ENCODE results near the gene PBX1. TPM values are rescaled to one million over a fixed set of nuclear protein-coding genes. Genes with fewer than 3 reads are reported as not detected.
"Not testable (repeated sequence)": the region's sequence is repeated elsewhere in the genome, so short reads cannot be mapped to it uniquely, and the experiment has no call there.

The PBX1 gene
- total RNA-seq, 2 donors from 2014 or later: 50.2 to 60.4 TPM

GRCh38 chr1:164599272-164599671 is 40.3 kb downstream of the PBX1 start:
- Histone ChIP-seq H3K27ac (peak overlapping the region; percentile 26 to 85), H3K9me3 (no peaks in the 10 kb centered on the region), H3K4me3 (no peak overlapping the region), H3K4me1 (replicated peaks) (peaks cover 16% of the 10 kb centered on the region), H3K27me3 (replicated peaks; ENCODE audit: insufficient read depth) (no peaks in the 10 kb centered on the region), H3K36me3 (no peaks in the 10 kb centered on the region)
- TF ChIP-seq POLR2A (IDR thresholded peaks at IDR 0.05) (no peak), POLR2AphosphoS5 (IDR thresholded peaks at IDR 0.05) (no peak), CTCF (IDR thresholded peaks at IDR 0.05) (no peak)
- WGBS: 22% methylated on average over 5 of the region's 5 CpGs
- intact Hi-C loops (cut with DNase I): no loop called here
- no peak for DNase-seq (ENCODE audit: low spot score)

- no peaks in the 10 kb centered on the region for H3K27me3 ChIP-seq (replicated peaks; ENCODE audit: insufficient read depth)
- H3K4me3 ChIP-seq: peak overlapping the region in 1 of 2 donors; percentile 20
- WGBS: 37% methylated on average over 5 of the region's 5 CpGs
- peak overlapping the region; percentile 78 to 85 for H3K27ac ChIP-seq
- H3K36me3 ChIP-seq: no peaks in the 10 kb centered on the region
- peaks cover 16% of the 10 kb centered on the region for H3K4me1 ChIP-seq (replicated peaks)
- H3K9me3 ChIP-seq: no peaks in the 10 kb centered on the region
- intact Hi-C loops (cut with DNase I): loop anchor here (10.0 kb wide), 1 partner anchor 473 kb away; no protein-coding TSS in a partner anchor
- no peak for DNase-seq (ENCODE audit: low spot score)
- TF ChIP-seq POLR2A (IDR thresholded peaks at IDR 0.05) (no peak), POLR2AphosphoS5 (IDR thresholded peaks at IDR 0.05) (no peak), CTCF (IDR thresholded peaks at IDR 0.05) (no peak)
Observed at GRCh38 chr1:164601399-164602100, 42.6 kb downstream of the PBX1 start.

GRCh38 chr1:164602101-164602422 is 43.1 kb downstream of the PBX1 start:
- intact Hi-C loops (cut with DNase I): loop anchor here (10.0 kb wide), 1 partner anchor 473 kb away; no protein-coding TSS in a partner anchor
- no peaks in the 10 kb centered on the region for H3K27me3 ChIP-seq (replicated peaks; ENCODE audit: insufficient read depth)
- 14% methylated on average over 4 of the region's 4 CpGs for WGBS
- peak overlapping the region in 1 of 2 donors; percentile 20 for H3K4me3 ChIP-seq
- TF ChIP-seq CTCF (IDR thresholded peaks at IDR 0.05): no peak
- TF ChIP-seq POLR2A (IDR thresholded peaks at IDR 0.05): no peak
- TF ChIP-seq POLR2AphosphoS5 (IDR thresholded peaks at IDR 0.05): peak; percentile 90
- H3K9me3 ChIP-seq: no peaks in the 10 kb centered on the region
- peak; percentile 94 for DNase-seq (ENCODE audit: low spot score)
- H3K36me3 ChIP-seq: no peaks in the 10 kb centered on the region
- peaks cover 16% of the 10 kb centered on the region for H3K4me1 ChIP-seq (replicated peaks)
- H3K27ac ChIP-seq: peak overlapping the region; percentile 78 to 85

GRCh38 chr1:164602480-164603093 is 43.6 kb downstream of the PBX1 start:
- Histone ChIP-seq H3K36me3 (no peaks in the 10 kb centered on the region), H3K4me1 (replicated peaks) (peaks cover 16% of the 10 kb centered on the region), H3K9me3 (no peaks in the 10 kb centered on the region), H3K27me3 (replicated peaks; ENCODE audit: insufficient read depth) (no peaks in the 10 kb centered on the region), H3K4me3 (peak overlapping the region in 1 of 2 donors; percentile 20), H3K27ac (peak overlapping the region; percentile 78 to 85)
- DNase-seq (ENCODE audit: low spot score): peak; percentile 81
- 2% methylated on average over 10 of the region's 10 CpGs for WGBS
- TF ChIP-seq POLR2A (IDR thresholded peaks at IDR 0.05) (no peak), CTCF (IDR thresholded peaks at IDR 0.05) (peak in 1 of 4 experiments; percentile 14), POLR2AphosphoS5 (IDR thresholded peaks at IDR 0.05) (peak; percentile 41)
- intact Hi-C loops (cut with DNase I): loop anchor here (10.0 kb wide), 1 partner anchor 472 kb away; no protein-coding TSS in a partner anchor

- H3K27me3 ChIP-seq (replicated peaks; ENCODE audit: insufficient read depth); H3K36me3 ChIP-seq; H3K9me3 ChIP-seq; DNase-seq (ENCODE audit: low spot score); H3K4me3 ChIP-seq: not testable (repeated sequence)
- Histone ChIP-seq H3K27ac (peak overlapping the region; percentile 78 to 85), H3K4me1 (replicated peaks) (peaks cover 13% of the 10 kb centered on the region)
- intact Hi-C loops (cut with DNase I): loop anchor here (10.0 kb wide), 1 partner anchor 471 kb away; no protein-coding TSS in a partner anchor
- WGBS: 86% methylated on average over 4 of the region's 4 CpGs
Observed at GRCh38 chr1:164603805-164604204, 44.8 kb downstream of the PBX1 start.
